ENCODE data around the gene RNF213.

The RNF213 gene

DNA sequence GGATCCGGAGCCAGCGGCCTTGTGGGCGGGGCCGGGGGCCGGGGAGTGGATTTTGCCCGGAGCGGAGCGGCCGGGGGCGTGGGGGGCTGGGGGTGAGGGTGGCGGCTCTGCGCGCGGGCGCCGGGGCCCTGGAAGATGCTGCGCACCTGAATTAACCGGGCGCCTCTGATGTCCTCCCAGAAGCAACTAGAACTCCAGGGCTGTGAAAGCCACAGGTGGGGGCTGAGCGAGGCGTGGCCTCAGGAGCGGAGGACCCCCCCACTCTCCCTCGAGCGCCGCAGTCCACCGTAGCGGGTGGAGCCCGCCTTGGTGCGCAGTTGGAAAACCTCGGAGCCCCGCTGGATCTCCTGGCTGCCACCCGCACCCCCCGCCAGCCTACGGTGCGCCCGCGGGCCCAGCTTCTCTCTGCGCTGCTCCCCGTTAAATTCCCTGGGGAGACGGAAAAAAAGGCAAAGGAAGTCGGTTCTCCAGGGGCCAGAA is 39.9 kb upstream of the RNF213 start:
- FAIRE-seq (no peak), DNase-seq (ENCODE audit: insufficient read length, low spot score) (no peak)
- TF ChIP-seq POLR2A (IDR thresholded peaks at IDR 0.05; ENCODE audit: low read depth, low read length), result no peak

DNA sequence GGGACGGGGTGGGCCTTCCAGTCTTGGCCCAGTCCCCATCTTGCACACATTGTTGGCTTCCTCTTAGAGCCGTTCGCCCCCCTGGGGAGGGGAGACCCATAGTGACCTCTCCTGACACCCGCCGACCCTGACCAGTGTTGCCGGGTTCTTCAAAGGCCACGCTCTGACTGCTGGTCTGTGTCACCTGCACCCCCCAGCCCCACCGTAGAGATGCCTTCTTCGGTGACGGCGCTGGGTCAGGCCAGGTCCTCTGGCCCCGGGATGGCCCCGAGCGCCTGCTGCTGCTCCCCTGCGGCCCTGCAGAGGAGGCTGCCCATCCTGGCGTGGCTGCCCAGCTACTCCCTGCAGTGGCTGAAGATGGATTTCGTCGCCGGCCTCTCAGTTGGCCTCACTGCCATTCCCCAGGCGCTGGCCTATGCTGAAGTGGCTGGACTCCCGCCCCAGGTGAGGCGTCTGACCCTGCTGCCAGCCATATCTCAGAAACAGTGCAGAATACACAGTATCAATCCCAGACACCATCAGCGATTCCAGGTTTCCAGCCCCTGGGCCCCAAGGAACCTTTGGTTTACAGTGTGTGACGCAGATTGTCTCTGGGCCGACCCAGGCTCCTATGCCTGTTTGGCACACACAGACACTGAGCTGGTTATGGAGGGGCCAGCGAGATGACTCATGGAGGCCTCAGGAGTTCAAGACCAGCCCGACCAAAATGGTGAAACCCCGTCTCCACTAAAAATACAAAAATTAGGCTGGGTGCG is 39.1 kb upstream of the RNF213 start:
- no peak for FAIRE-seq
- no peak for TF ChIP-seq POLR2A (IDR thresholded peaks at IDR 0.05; ENCODE audit: low read depth, low read length)
- no peak for DNase-seq (ENCODE audit: insufficient read length, low spot score)

DNA sequence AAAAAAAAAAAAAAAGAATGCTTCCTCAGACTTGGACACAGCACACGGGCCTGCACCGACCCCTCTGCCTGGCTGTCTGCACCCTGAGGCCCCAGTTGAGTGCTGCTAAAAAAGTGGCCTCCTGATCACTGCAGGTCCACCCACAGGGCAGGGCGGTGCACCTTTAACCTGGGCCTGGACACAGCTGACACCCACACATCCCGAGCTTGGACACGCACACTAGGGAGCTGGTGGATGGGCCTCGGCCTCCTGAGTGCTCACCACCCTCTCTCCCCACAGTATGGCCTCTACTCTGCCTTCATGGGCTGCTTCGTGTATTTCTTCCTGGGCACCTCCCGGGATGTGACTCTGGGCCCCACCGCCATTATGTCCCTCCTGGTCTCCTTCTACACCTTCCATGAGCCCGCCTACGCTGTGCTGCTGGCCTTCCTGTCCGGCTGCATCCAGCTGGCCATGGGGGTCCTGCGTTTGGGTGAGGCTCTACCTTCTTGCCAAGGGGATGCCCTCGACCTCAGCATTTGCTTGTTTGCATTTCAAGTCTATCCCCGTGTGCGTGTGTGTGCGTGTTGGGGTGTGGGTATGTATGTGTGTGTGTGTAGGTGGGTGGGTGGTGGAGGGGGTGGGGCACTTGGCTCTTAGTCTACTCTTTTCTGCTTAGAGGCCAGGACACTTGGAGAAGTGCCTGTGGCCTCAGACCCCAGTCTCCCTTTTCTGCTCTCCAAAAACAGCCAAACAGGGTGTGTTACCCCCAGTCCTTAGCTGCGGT is 38.1 kb upstream of the RNF213 start:
- DNase-seq (ENCODE audit: insufficient read length, low spot score) (no peak), FAIRE-seq (no peak)
- TF ChIP-seq POLR2A (IDR thresholded peaks at IDR 0.05; ENCODE audit: low read depth, low read length), result no peak

- no peak for FAIRE-seq
- no peak for TF ChIP-seq POLR2A (IDR thresholded peaks at IDR 0.05; ENCODE audit: low read depth, low read length)
Measured at GRCh38 chr17:80223142-80223815, 37.4 kb upstream of the RNF213 start.

DNA sequence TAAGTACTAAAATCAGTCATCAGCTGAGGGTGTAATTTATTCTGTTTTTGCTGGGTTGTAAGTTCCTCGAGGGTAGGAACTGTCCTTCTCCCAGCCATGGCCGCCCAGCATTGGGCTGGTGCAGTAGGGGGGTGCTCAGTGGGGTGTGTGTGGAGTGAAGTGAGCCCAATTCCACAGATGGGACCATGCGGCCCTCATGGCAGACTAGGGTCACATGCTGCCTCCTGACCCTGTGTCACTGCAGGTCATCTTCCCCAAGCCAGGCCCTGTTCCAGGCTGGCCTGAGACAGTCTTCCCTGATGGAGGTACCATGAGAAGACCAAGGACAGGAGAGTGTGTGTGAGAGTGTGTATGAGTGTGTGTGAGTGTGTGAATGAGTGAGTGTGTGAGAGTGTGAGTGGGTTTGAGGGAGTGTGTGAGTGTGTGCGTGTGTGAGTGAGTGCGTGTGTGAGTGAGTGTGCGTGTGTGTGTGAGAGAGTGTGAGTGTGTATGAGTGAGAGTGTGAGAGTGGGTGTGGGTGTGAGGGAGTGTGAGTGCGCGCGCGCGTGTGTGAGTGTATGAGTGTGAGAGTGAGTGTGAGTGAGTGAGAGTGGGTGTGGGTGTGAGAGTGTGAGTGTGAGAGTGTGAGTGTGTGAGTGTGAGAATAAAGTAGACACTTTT is 36.7 kb upstream of the RNF213 start:
- DNase-seq (ENCODE audit: insufficient read length, low spot score) (no peak), FAIRE-seq (no peak)
- TF ChIP-seq POLR2A (IDR thresholded peaks at IDR 0.05; ENCODE audit: low read depth, low read length), result no peak

More at GRCh38 chr17:80223142-80223815, 37.4 kb upstream of the RNF213 start:
- DNase-seq (ENCODE audit: insufficient read length, low spot score), result no peak

DNA sequence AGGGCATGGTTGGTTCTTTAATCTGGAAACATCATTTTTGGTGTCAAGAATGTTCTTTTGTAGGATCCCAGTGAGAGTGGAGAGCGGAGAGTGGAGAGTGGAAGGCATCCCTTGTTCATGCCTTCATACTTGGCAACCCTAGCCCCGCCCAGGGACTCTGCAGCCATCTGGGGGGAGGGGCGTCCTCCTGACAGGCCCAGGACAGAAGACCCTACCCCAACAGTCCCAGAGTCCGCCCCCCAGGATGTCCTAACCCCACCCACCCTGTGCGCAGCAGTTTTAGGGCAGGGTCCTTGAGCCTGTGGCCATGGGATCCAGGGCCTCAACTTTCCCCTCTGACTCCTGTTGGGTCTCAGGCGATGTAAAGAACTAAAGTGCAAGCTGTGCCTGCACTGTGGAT is 36.0 kb upstream of the RNF213 start:
- no peak for TF ChIP-seq POLR2A (IDR thresholded peaks at IDR 0.05; ENCODE audit: low read depth, low read length)
- DNase-seq (ENCODE audit: insufficient read length, low spot score), result no peak
- no peak for FAIRE-seq

GRCh38 chr17:80225230-80225629 is 35.4 kb upstream of the RNF213 start:
- no peak for TF ChIP-seq POLR2A (IDR thresholded peaks at IDR 0.05; ENCODE audit: low read depth, low read length)
- DNase-seq (ENCODE audit: insufficient read length, low spot score), result no peak
- FAIRE-seq, result no peak

GRCh38 chr17:80227156-80227555 is 33.5 kb upstream of the RNF213 start:
- no peak for DNase-seq (ENCODE audit: insufficient read length, low spot score)
- FAIRE-seq, result no peak
- TF ChIP-seq POLR2A (IDR thresholded peaks at IDR 0.05; ENCODE audit: low read depth, low read length), result no peak

DNA sequence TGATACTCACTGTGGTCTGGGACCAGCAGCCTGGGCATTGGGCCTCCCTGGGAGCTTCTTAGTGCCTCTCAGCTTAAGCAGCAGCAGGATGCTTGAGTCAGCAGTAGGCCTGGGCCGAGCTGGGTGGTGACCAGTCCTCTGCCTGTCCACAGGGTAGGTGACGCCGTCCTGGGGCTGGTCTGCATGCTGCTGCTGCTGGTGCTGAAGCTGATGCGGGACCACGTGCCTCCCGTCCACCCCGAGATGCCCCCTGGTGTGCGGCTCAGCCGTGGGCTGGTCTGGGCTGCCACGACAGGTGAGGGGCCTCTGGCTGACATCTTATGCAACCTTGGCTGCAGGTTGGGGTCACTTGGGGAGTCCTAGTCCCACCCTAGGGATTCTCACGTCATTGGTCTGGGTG is 33.0 kb upstream of the RNF213 start:
- no peak for TF ChIP-seq POLR2A (IDR thresholded peaks at IDR 0.05; ENCODE audit: low read depth, low read length)
- DNase-seq (ENCODE audit: insufficient read length, low spot score) (no peak), FAIRE-seq (no peak)

DNA sequence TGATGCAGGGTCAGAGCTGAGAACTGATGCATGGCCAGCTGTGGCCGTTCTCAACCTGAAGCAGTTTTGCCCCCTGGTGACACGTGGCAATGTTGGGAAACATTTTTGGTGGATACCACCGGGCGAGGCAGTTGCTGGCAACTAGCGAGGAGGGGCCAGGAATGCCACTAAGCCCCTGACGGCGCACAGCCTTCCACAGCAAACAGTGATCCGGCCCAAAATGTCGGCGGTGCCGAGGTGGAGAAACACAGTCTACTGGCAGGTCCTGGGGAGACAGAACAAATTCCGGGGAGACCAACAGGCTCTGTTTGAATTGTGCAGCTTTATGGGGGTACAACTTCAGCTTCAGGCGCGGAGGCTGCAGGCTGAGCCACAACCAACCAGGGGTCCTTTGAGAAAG is 32.2 kb upstream of the RNF213 start:
- DNase-seq (ENCODE audit: insufficient read length, low spot score), result no peak
- FAIRE-seq, result no peak
- no peak for TF ChIP-seq POLR2A (IDR thresholded peaks at IDR 0.05; ENCODE audit: low read depth, low read length)

GRCh38 chr17:80229011-80229410 is 31.6 kb upstream of the RNF213 start:
- DNase-seq (ENCODE audit: insufficient read length, low spot score) (no peak), FAIRE-seq (no peak)
- no peak for TF ChIP-seq POLR2A (IDR thresholded peaks at IDR 0.05; ENCODE audit: low read depth, low read length)

GRCh38 chr17:80232438-80232837 is 28.2 kb upstream of the RNF213 start:
- no peak for TF ChIP-seq POLR2A (IDR thresholded peaks at IDR 0.05; ENCODE audit: low read depth, low read length)
- FAIRE-seq, result no peak

DNA sequence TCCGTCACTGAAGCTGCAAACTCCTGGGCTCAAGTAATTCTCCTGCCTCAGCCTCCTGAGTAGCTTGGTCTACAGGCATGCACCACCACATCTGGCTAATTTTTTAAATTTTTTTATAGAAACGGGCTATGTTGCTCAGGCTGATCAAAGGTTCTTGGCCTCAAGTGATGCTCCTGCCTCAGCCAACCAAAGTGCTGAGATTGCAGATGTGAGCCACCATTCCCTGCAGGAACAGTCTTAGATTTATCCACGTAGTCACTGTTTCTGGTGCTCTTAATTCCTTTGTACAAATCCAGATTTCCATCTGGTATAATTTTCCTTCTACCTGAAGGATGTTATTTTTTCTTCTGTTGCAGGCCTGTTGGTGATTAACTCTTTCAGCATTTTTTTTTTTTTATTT is 27.4 kb upstream of the RNF213 start:
- TF ChIP-seq POLR2A (IDR thresholded peaks at IDR 0.05; ENCODE audit: low read depth, low read length), result no peak
- no peak for DNase-seq (ENCODE audit: insufficient read length, low spot score)
- FAIRE-seq, result no peak

More at GRCh38 chr17:80232438-80232837, 28.2 kb upstream of the RNF213 start:
- DNase-seq (ENCODE audit: insufficient read length, low spot score), result no peak

DNA sequence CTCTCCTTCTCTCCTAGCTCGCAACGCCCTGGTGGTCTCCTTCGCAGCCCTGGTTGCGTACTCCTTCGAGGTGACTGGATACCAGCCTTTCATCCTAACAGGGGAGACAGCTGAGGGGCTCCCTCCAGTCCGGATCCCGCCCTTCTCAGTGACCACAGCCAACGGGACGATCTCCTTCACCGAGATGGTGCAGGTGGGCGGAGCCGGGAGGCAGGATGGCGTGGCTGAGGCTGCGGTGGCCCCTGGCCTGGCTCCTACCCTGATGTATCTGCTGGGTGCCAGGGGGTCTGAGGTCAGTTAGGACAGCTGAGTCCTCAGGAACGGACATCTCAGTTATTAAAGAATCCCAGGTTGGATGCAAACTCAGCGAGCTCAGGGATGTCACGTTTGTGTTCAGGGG is 23.7 kb upstream of the RNF213 start:
- TF ChIP-seq POLR2A (IDR thresholded peaks at IDR 0.05; ENCODE audit: low read depth, low read length), result no peak
- no peak for DNase-seq (ENCODE audit: insufficient read length, low spot score)
- no peak for FAIRE-seq
